ENCODE data around the gene SASH1.

The SASH1 gene

GRCh38 chr6:148382861-148383260 is 40.2 kb downstream of the SASH1 start:
- no peak overlapping the region for H2BK15ac ChIP-seq (ENCODE audit: low read length)
- H3K4me3 ChIP-seq (ENCODE audit: low read length in 2 of 2) = no peak overlapping the region
- H3K27me3 ChIP-seq (ENCODE audit: control insufficient read depth in 3 of 3, insufficient read depth in 3 of 3, low read depth in 1 of 3, low read length in 3 of 3) = no peaks in the 10 kb centered on the region
- no peak overlapping the region for H3K27ac ChIP-seq (replicated peaks; ENCODE audit: low read length)
- no peaks in the 10 kb centered on the region for H3K79me1 ChIP-seq (ENCODE audit: low read depth, low read length)
- H3K4ac ChIP-seq (ENCODE audit: low read length) = no peak overlapping the region
- H4K91ac ChIP-seq (ENCODE audit: low read depth, low read length, poor library complexity) = no peak overlapping the region
- WGBS, 2 donors (ENCODE audit: extremely low coverage in 2 of 2, insufficient read length in 2 of 2, insufficient replicate concordance in 1 of 2) = no CpG with 5 or more reads among the region's 9 CpGs
- H3K9me3 ChIP-seq (replicated peaks in 1 of 2; ENCODE audit: control insufficient read depth in 2 of 2, insufficient read depth in 1 of 2, low read depth in 1 of 2, low read length in 2 of 2) = no peaks in the 10 kb centered on the region
- no peak overlapping the region for H2AK5ac ChIP-seq (ENCODE audit: low read depth, low read length)
- H3K4me1 ChIP-seq (ENCODE audit: control insufficient read depth in 2 of 2, insufficient read depth in 1 of 2, low read depth in 1 of 2, low read length in 2 of 2) = peaks cover 2 to 3% of the 10 kb centered on the region in 2 donors
- no peak overlapping the region for H2AFZ ChIP-seq (ENCODE audit: low read length)
- no peak overlapping the region for H2BK120ac ChIP-seq (ENCODE audit: low read depth, low read length)
- H3K4me2 ChIP-seq (ENCODE audit: insufficient read depth, low read length, poor library complexity, severe bottlenecking) = no peak overlapping the region
- no peak overlapping the region for H3K18ac ChIP-seq (ENCODE audit: low read length)
- no peak overlapping the region for H3K14ac ChIP-seq (ENCODE audit: low read length)
- H3K23ac ChIP-seq (ENCODE audit: low read depth, low read length, poor library complexity) = no peak overlapping the region
- H3K36me3 ChIP-seq (replicated peaks in 1 of 2; ENCODE audit: control insufficient read depth in 2 of 2, insufficient read depth in 2 of 2, low read length in 2 of 2) = no peaks in the 10 kb centered on the region
- H2BK5ac ChIP-seq (ENCODE audit: low read length) = no peak overlapping the region
- no peak overlapping the region for H2BK12ac ChIP-seq (ENCODE audit: low read length)
- DNase-seq (ENCODE audit: low spot score) = no peak
- H3K9ac ChIP-seq (ENCODE audit: low read depth, low read length, poor library complexity) = no peak overlapping the region
- no peak overlapping the region for H4K8ac ChIP-seq (ENCODE audit: low read depth, low read length)

DNA sequence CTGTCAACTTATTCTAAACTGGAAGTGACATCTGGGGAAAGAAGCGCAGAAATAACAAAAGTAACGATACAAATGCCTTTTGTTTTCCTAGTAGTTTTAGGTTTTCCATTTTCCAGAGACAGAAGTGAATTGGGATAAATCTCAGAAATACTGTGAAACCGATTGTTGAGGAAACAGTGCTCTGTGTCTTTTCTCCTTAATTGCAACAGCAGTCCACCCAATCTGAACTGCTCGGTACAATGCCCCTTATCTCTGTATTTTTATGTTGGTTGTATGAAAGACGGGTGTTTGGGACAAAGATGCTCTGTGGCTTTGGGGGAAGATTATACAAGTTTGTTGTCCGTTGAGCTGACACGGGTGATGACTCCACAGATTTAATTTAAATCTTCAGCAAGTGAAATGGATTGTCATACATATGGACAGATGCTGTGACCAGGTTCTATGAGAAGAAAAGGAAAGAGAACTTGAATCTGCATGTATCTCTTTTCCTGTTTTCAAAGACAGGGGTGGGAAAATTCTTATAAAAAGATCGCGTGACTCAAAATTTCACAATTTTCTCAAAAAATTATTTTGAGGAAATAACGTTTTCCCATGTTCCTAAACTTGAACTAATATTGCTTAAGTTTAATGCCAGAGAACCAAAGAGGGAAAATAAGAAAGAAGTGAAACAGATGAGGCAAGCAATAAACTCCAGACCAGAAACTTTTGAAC is 41.2 kb downstream of the SASH1 start:
- H3K27me3 ChIP-seq (ENCODE audit: control insufficient read depth in 3 of 3, insufficient read depth in 3 of 3, low read depth in 1 of 3, low read length in 3 of 3) = no peaks in the 10 kb centered on the region
- no peaks in the 10 kb centered on the region for H3K36me3 ChIP-seq (replicated peaks in 1 of 2; ENCODE audit: control insufficient read depth in 2 of 2, insufficient read depth in 2 of 2, low read length in 2 of 2)
- DNase-seq (ENCODE audit: low spot score) = no peak
- H2BK12ac ChIP-seq (ENCODE audit: low read length) = no peak overlapping the region
- no peak overlapping the region for H3K23ac ChIP-seq (ENCODE audit: low read depth, low read length, poor library complexity)
- no peak overlapping the region for H2BK5ac ChIP-seq (ENCODE audit: low read length)
- H2AK5ac ChIP-seq (ENCODE audit: low read depth, low read length) = no peak overlapping the region
- H3K9ac ChIP-seq (ENCODE audit: low read depth, low read length, poor library complexity) = no peak overlapping the region
- no peak overlapping the region for H4K91ac ChIP-seq (ENCODE audit: low read depth, low read length, poor library complexity)
- H3K4me3 ChIP-seq (ENCODE audit: low read length in 2 of 2) = no peak overlapping the region
- peaks cover 3 to 4% of the 10 kb centered on the region in 2 donors for H3K4me1 ChIP-seq (ENCODE audit: control insufficient read depth in 2 of 2, insufficient read depth in 1 of 2, low read depth in 1 of 2, low read length in 2 of 2)
- no peak overlapping the region for H2BK120ac ChIP-seq (ENCODE audit: low read depth, low read length)
- no peak overlapping the region for H3K14ac ChIP-seq (ENCODE audit: low read length)
- H3K9me3 ChIP-seq (replicated peaks in 1 of 2; ENCODE audit: control insufficient read depth in 2 of 2, insufficient read depth in 1 of 2, low read depth in 1 of 2, low read length in 2 of 2) = no peaks in the 10 kb centered on the region
- H4K8ac ChIP-seq (ENCODE audit: low read depth, low read length) = no peak overlapping the region
- H3K4ac ChIP-seq (ENCODE audit: low read length) = no peak overlapping the region
- H3K18ac ChIP-seq (ENCODE audit: low read length) = no peak overlapping the region
- H2BK15ac ChIP-seq (ENCODE audit: low read length) = no peak overlapping the region
- H3K27ac ChIP-seq (replicated peaks; ENCODE audit: low read length) = no peak overlapping the region
- H2AFZ ChIP-seq (ENCODE audit: low read length) = no peak overlapping the region
- no peak overlapping the region for H3K4me2 ChIP-seq (ENCODE audit: insufficient read depth, low read length, poor library complexity, severe bottlenecking)
- no CpG with 5 or more reads among the region's 10 CpGs for WGBS, 2 donors (ENCODE audit: extremely low coverage in 2 of 2, insufficient read length in 2 of 2, insufficient replicate concordance in 1 of 2)
- no peaks in the 10 kb centered on the region for H3K79me1 ChIP-seq (ENCODE audit: low read depth, low read length)

- H3K9me3 ChIP-seq (replicated peaks in 1 of 2; ENCODE audit: control insufficient read depth in 2 of 2, insufficient read depth in 1 of 2, low read depth in 1 of 2, low read length in 2 of 2) = no peaks in the 10 kb centered on the region
- no peaks in the 10 kb centered on the region for H3K36me3 ChIP-seq (replicated peaks in 1 of 2; ENCODE audit: control insufficient read depth in 2 of 2, insufficient read depth in 2 of 2, low read length in 2 of 2)
- no peak overlapping the region for H2BK15ac ChIP-seq (ENCODE audit: low read length)
- no peak overlapping the region for H2BK120ac ChIP-seq (ENCODE audit: low read depth, low read length)
- no peak overlapping the region for H3K14ac ChIP-seq (ENCODE audit: low read length)
- no peak overlapping the region for H2AK5ac ChIP-seq (ENCODE audit: low read depth, low read length)
- no peak overlapping the region for H2BK12ac ChIP-seq (ENCODE audit: low read length)
- H3K4me2 ChIP-seq (ENCODE audit: insufficient read depth, low read length, poor library complexity, severe bottlenecking) = no peak overlapping the region
- no peaks in the 10 kb centered on the region for H3K27me3 ChIP-seq (ENCODE audit: control insufficient read depth in 3 of 3, insufficient read depth in 3 of 3, low read depth in 1 of 3, low read length in 3 of 3)
- H3K79me1 ChIP-seq (ENCODE audit: low read depth, low read length) = no peaks in the 10 kb centered on the region
- H3K23ac ChIP-seq (ENCODE audit: low read depth, low read length, poor library complexity) = no peak overlapping the region
- no peak overlapping the region for H3K4ac ChIP-seq (ENCODE audit: low read length)
- H2AFZ ChIP-seq (ENCODE audit: low read length) = no peak overlapping the region
- H2BK5ac ChIP-seq (ENCODE audit: low read length) = no peak overlapping the region
- peaks cover 3 to 4% of the 10 kb centered on the region in 2 donors for H3K4me1 ChIP-seq (ENCODE audit: control insufficient read depth in 2 of 2, insufficient read depth in 1 of 2, low read depth in 1 of 2, low read length in 2 of 2)
- no peak overlapping the region for H3K18ac ChIP-seq (ENCODE audit: low read length)
- no peak for DNase-seq (ENCODE audit: low spot score)
- WGBS, 2 donors (ENCODE audit: extremely low coverage in 2 of 2, insufficient read length in 2 of 2, insufficient replicate concordance in 1 of 2) = no CpG with 5 or more reads among the region's 2 CpGs
- H4K8ac ChIP-seq (ENCODE audit: low read depth, low read length) = no peak overlapping the region
- H3K9ac ChIP-seq (ENCODE audit: low read depth, low read length, poor library complexity) = no peak overlapping the region
- no peak overlapping the region for H3K4me3 ChIP-seq (ENCODE audit: low read length in 2 of 2)
- H3K27ac ChIP-seq (replicated peaks; ENCODE audit: low read length) = no peak overlapping the region
- no peak overlapping the region for H4K91ac ChIP-seq (ENCODE audit: low read depth, low read length, poor library complexity)
Observed at GRCh38 chr6:148385379-148385778, 42.7 kb downstream of the SASH1 start.

DNA sequence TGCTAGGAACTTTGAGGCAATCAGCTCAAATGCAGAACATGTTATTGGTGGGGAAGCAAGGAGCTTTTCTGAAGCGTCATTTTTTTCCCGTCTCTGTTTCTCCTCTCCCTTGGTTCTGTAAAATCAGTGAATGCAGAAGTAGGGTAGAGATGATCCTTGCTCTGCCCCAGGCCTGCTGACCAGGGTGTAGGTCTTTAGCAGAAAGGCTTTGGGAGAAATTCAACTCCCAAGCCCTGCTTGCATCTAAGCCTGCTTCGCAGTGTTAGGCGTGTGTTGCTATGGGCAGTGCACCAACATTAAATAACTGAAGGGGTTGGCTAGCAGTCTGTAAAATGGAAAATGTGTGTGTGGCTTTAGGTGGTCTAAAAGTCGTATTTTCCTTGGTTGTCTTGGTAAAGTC is 45.9 kb downstream of the SASH1 start:
- no peak overlapping the region for H3K14ac ChIP-seq (ENCODE audit: low read length)
- H2BK12ac ChIP-seq (ENCODE audit: low read length) = no peak overlapping the region
- H3K79me1 ChIP-seq (ENCODE audit: low read depth, low read length) = no peaks in the 10 kb centered on the region
- H3K36me3 ChIP-seq (replicated peaks in 1 of 2; ENCODE audit: control insufficient read depth in 2 of 2, insufficient read depth in 2 of 2, low read length in 2 of 2) = peaks cover 0 to 9% of the 10 kb centered on the region in 2 donors
- no peak overlapping the region for H4K8ac ChIP-seq (ENCODE audit: low read depth, low read length)
- no peak overlapping the region for H4K91ac ChIP-seq (ENCODE audit: low read depth, low read length, poor library complexity)
- H2BK5ac ChIP-seq (ENCODE audit: low read length) = no peak overlapping the region
- H3K4me3 ChIP-seq (ENCODE audit: low read length in 2 of 2) = no peak overlapping the region
- no peak overlapping the region for H3K9ac ChIP-seq (ENCODE audit: low read depth, low read length, poor library complexity)
- WGBS, 2 donors (ENCODE audit: extremely low coverage in 2 of 2, insufficient read length in 2 of 2, insufficient replicate concordance in 1 of 2) = no CpG with 5 or more reads among the region's 5 CpGs
- no peaks in the 10 kb centered on the region for H3K9me3 ChIP-seq (replicated peaks in 1 of 2; ENCODE audit: control insufficient read depth in 2 of 2, insufficient read depth in 1 of 2, low read depth in 1 of 2, low read length in 2 of 2)
- no peak overlapping the region for H3K4ac ChIP-seq (ENCODE audit: low read length)
- no peak overlapping the region for H3K23ac ChIP-seq (ENCODE audit: low read depth, low read length, poor library complexity)
- no peak overlapping the region for H3K27ac ChIP-seq (replicated peaks; ENCODE audit: low read length)
- H2BK15ac ChIP-seq (ENCODE audit: low read length) = no peak overlapping the region
- DNase-seq (ENCODE audit: low spot score) = no peak
- no peak overlapping the region for H2AFZ ChIP-seq (ENCODE audit: low read length)
- no peak overlapping the region for H3K4me2 ChIP-seq (ENCODE audit: insufficient read depth, low read length, poor library complexity, severe bottlenecking)
- no peak overlapping the region for H3K18ac ChIP-seq (ENCODE audit: low read length)
- peaks cover 0 to 4% of the 10 kb centered on the region in 2 donors for H3K4me1 ChIP-seq (ENCODE audit: control insufficient read depth in 2 of 2, insufficient read depth in 1 of 2, low read depth in 1 of 2, low read length in 2 of 2)
- H3K27me3 ChIP-seq (ENCODE audit: control insufficient read depth in 3 of 3, insufficient read depth in 3 of 3, low read depth in 1 of 3, low read length in 3 of 3) = no peaks in the 10 kb centered on the region
- H2BK120ac ChIP-seq (ENCODE audit: low read depth, low read length) = no peak overlapping the region
- H2AK5ac ChIP-seq (ENCODE audit: low read depth, low read length) = no peak overlapping the region
